GM18868 (cell line): ENCODE measurements around the gene DLX2.

Experiments used
- ATAC-seq: cut with Tn5 transposase; IDR thresholded peaks from one replicate; pipeline ENCODE4 v1.9.1; 2021; ENCODE audit warnings: mild to moderate bottlenecking, moderate library complexity; ENCODE audit not compliant: unreplicated experiment

DLX2 gene

GRCh38 chr2:172056293-172056692 lies 46.4 kb downstream of the DLX2 start:
- ATAC-seq, result no peak

GRCh38 chr2:172053486-172053885 lies 49.2 kb downstream of the DLX2 start:
- ATAC-seq, result no peak

GRCh38 chr2:172052000-172052983 lies 50.4 kb downstream of the DLX2 start:
- peak; percentile 82 for ATAC-seq

GRCh38 chr2:172050479-172051125 lies 52.1 kb downstream of the DLX2 start:
- ATAC-seq, result no peak

GRCh38 chr2:172049567-172050120 lies 53.1 kb downstream of the DLX2 start:
- no peak for ATAC-seq
